ENCODE data around the gene SMIM34. TPM values are rescaled to one million over a fixed set of nuclear protein-coding genes. Genes with fewer than 3 reads are reported as not detected.
A peak's percentile ranks its signal among the peaks of the same experiment; 100 is the strongest.
"Not testable (repeated sequence)": the region's sequence is repeated elsewhere in the genome, so short reads cannot be mapped to it uniquely, and the experiment has no call there.

Gene SMIM34
- total RNA-seq, 5 donors from 2014 or later (not counting 1 experiment from before 2014, with no cell fraction given) = not detected

- H3K9me3 ChIP-seq; H3K4me3 Mint-ChIP-seq; DNase-seq; H3K36me3 Mint-ChIP-seq; H3K4me3 ChIP-seq (ENCODE audit: control insufficient read depth in 1 of 2, extremely low read depth in 1 of 2, low read length in 1 of 2); H3K27ac ChIP-seq (ENCODE audit: low read length); H3K9me3 Mint-ChIP-seq; POLR2A ChIA-PET; H3K4me1 Mint-ChIP-seq; H3K4me1 ChIP-seq (ENCODE audit: control insufficient read depth in 1 of 2, extremely low read depth in 1 of 2, insufficient read depth in 2 of 2, low read length in 2 of 2); H3K27ac Mint-ChIP-seq; H3K27me3 Mint-ChIP-seq; H3K27me3 ChIP-seq (replicated peaks in 1 of 2; ENCODE audit: control insufficient read depth in 2 of 2, extremely low read depth in 1 of 2, insufficient read depth in 2 of 2, low read length in 1 of 2); H3K36me3 ChIP-seq (ENCODE audit: control insufficient read depth in 2 of 2, extremely low read depth in 1 of 2, insufficient read depth in 1 of 2, low read length in 1 of 2); CTCF ChIA-PET: not testable (repeated sequence)
- no CpG with 5 or more reads among the region's 6 CpGs for WGBS (ENCODE audit: insufficient coverage)
- ATAC-seq (replicated peaks in 1 of 4) = peak in 1 of 4 experiments; percentile 62
Measured at GRCh38 chr21:34406102-34406501, 17.6 kb downstream of the SMIM34 start.

GRCh38 chr21:34405686-34406085 lies 18.1 kb downstream of the SMIM34 start:
- H3K36me3 Mint-ChIP-seq; H3K4me1 Mint-ChIP-seq; H3K27me3 ChIP-seq (replicated peaks in 1 of 2; ENCODE audit: control insufficient read depth in 2 of 2, extremely low read depth in 1 of 2, insufficient read depth in 2 of 2, low read length in 1 of 2); POLR2A ChIA-PET; H3K27ac ChIP-seq (ENCODE audit: low read length); H3K27ac Mint-ChIP-seq; H3K36me3 ChIP-seq (ENCODE audit: control insufficient read depth in 2 of 2, extremely low read depth in 1 of 2, insufficient read depth in 1 of 2, low read length in 1 of 2); DNase-seq; H3K9me3 ChIP-seq; H3K4me3 ChIP-seq (ENCODE audit: control insufficient read depth in 1 of 2, extremely low read depth in 1 of 2, low read length in 1 of 2); H3K9me3 Mint-ChIP-seq; CTCF ChIA-PET; H3K4me3 Mint-ChIP-seq; H3K27me3 Mint-ChIP-seq; H3K4me1 ChIP-seq (ENCODE audit: control insufficient read depth in 1 of 2, extremely low read depth in 1 of 2, insufficient read depth in 2 of 2, low read length in 2 of 2): not testable (repeated sequence)
- peak in 1 of 4 experiments; percentile 35 for ATAC-seq (replicated peaks in 1 of 4)
- no CpG with 5 or more reads among the region's 2 CpGs for WGBS (ENCODE audit: insufficient coverage)

- not testable (repeated sequence) for ATAC-seq (replicated peaks in 1 of 4)
Measured at GRCh38 chr21:34404742-34405141, 19.0 kb downstream of the SMIM34 start.

GRCh38 chr21:34400522-34400921 lies 23.2 kb downstream of the SMIM34 start:
- WGBS (ENCODE audit: insufficient coverage) = no CpG with 5 or more reads among the region's 5 CpGs

More at GRCh38 chr21:34404742-34405141, 19.0 kb downstream of the SMIM34 start:
- H3K4me3 ChIP-seq (ENCODE audit: control insufficient read depth in 1 of 2, extremely low read depth in 1 of 2, low read length in 1 of 2); H3K27ac ChIP-seq (ENCODE audit: low read length); H3K27ac Mint-ChIP-seq; CTCF ChIA-PET; H3K27me3 Mint-ChIP-seq; POLR2A ChIA-PET; H3K36me3 ChIP-seq (ENCODE audit: control insufficient read depth in 2 of 2, extremely low read depth in 1 of 2, insufficient read depth in 1 of 2, low read length in 1 of 2); H3K9me3 Mint-ChIP-seq; H3K4me1 Mint-ChIP-seq; H3K27me3 ChIP-seq (replicated peaks in 1 of 2; ENCODE audit: control insufficient read depth in 2 of 2, extremely low read depth in 1 of 2, insufficient read depth in 2 of 2, low read length in 1 of 2); H3K36me3 Mint-ChIP-seq; H3K4me1 ChIP-seq (ENCODE audit: control insufficient read depth in 1 of 2, extremely low read depth in 1 of 2, insufficient read depth in 2 of 2, low read length in 2 of 2); H3K4me3 Mint-ChIP-seq; DNase-seq; H3K9me3 ChIP-seq: not testable (repeated sequence)
- no CpG with 5 or more reads among the region's 5 CpGs for WGBS (ENCODE audit: insufficient coverage)

GRCh38 chr21:34383724-34384415 lies 39.9 kb downstream of the SMIM34 start:
- H3K36me3 Mint-ChIP-seq; H3K36me3 ChIP-seq (ENCODE audit: control insufficient read depth in 2 of 2, extremely low read depth in 1 of 2, insufficient read depth in 1 of 2, low read length in 1 of 2); H3K4me1 ChIP-seq (ENCODE audit: control insufficient read depth in 1 of 2, extremely low read depth in 1 of 2, insufficient read depth in 2 of 2, low read length in 2 of 2); DNase-seq; H3K27me3 ChIP-seq (replicated peaks in 1 of 2; ENCODE audit: control insufficient read depth in 2 of 2, extremely low read depth in 1 of 2, insufficient read depth in 2 of 2, low read length in 1 of 2); ATAC-seq (replicated peaks in 1 of 4); H3K27ac ChIP-seq (ENCODE audit: low read length); H3K4me1 Mint-ChIP-seq; H3K27me3 Mint-ChIP-seq; CTCF ChIA-PET; H3K4me3 ChIP-seq (ENCODE audit: control insufficient read depth in 1 of 2, extremely low read depth in 1 of 2, low read length in 1 of 2); H3K4me3 Mint-ChIP-seq; H3K9me3 ChIP-seq; H3K27ac Mint-ChIP-seq; POLR2A ChIA-PET; H3K9me3 Mint-ChIP-seq: not testable (repeated sequence)
- no CpG with 5 or more reads among the region's 14 CpGs for WGBS (ENCODE audit: insufficient coverage)

More at GRCh38 chr21:34400522-34400921, 23.2 kb downstream of the SMIM34 start:
- H3K9me3 ChIP-seq; POLR2A ChIA-PET; ATAC-seq (replicated peaks in 1 of 4); DNase-seq; H3K4me1 ChIP-seq (ENCODE audit: control insufficient read depth in 1 of 2, extremely low read depth in 1 of 2, insufficient read depth in 2 of 2, low read length in 2 of 2); H3K27ac Mint-ChIP-seq; CTCF ChIA-PET; H3K4me3 Mint-ChIP-seq; H3K4me3 ChIP-seq (ENCODE audit: control insufficient read depth in 1 of 2, extremely low read depth in 1 of 2, low read length in 1 of 2); H3K27me3 ChIP-seq (replicated peaks in 1 of 2; ENCODE audit: control insufficient read depth in 2 of 2, extremely low read depth in 1 of 2, insufficient read depth in 2 of 2, low read length in 1 of 2); H3K9me3 Mint-ChIP-seq; H3K4me1 Mint-ChIP-seq; H3K27ac ChIP-seq (ENCODE audit: low read length); H3K27me3 Mint-ChIP-seq; H3K36me3 Mint-ChIP-seq; H3K36me3 ChIP-seq (ENCODE audit: control insufficient read depth in 2 of 2, extremely low read depth in 1 of 2, insufficient read depth in 1 of 2, low read length in 1 of 2): not testable (repeated sequence)

GRCh38 chr21:34383138-34383537 lies 40.6 kb downstream of the SMIM34 start:
- WGBS (ENCODE audit: insufficient coverage) = no CpG with 5 or more reads among the region's 2 CpGs
- CTCF ChIA-PET; ATAC-seq (replicated peaks in 1 of 4); H3K4me3 ChIP-seq (ENCODE audit: control insufficient read depth in 1 of 2, extremely low read depth in 1 of 2, low read length in 1 of 2); DNase-seq; H3K4me1 Mint-ChIP-seq; H3K36me3 ChIP-seq (ENCODE audit: control insufficient read depth in 2 of 2, extremely low read depth in 1 of 2, insufficient read depth in 1 of 2, low read length in 1 of 2); H3K27me3 Mint-ChIP-seq; H3K9me3 Mint-ChIP-seq; H3K27me3 ChIP-seq (replicated peaks in 1 of 2; ENCODE audit: control insufficient read depth in 2 of 2, extremely low read depth in 1 of 2, insufficient read depth in 2 of 2, low read length in 1 of 2); H3K4me3 Mint-ChIP-seq; H3K4me1 ChIP-seq (ENCODE audit: control insufficient read depth in 1 of 2, extremely low read depth in 1 of 2, insufficient read depth in 2 of 2, low read length in 2 of 2); H3K27ac ChIP-seq (ENCODE audit: low read length); H3K36me3 Mint-ChIP-seq; H3K27ac Mint-ChIP-seq; POLR2A ChIA-PET; H3K9me3 ChIP-seq: not testable (repeated sequence)

- H3K4me1 Mint-ChIP-seq; H3K9me3 Mint-ChIP-seq; H3K27ac Mint-ChIP-seq; CTCF ChIA-PET; H3K4me3 Mint-ChIP-seq; H3K36me3 ChIP-seq (ENCODE audit: control insufficient read depth in 2 of 2, extremely low read depth in 1 of 2, insufficient read depth in 1 of 2, low read length in 1 of 2); H3K36me3 Mint-ChIP-seq; H3K27me3 ChIP-seq (replicated peaks in 1 of 2; ENCODE audit: control insufficient read depth in 2 of 2, extremely low read depth in 1 of 2, insufficient read depth in 2 of 2, low read length in 1 of 2); H3K27me3 Mint-ChIP-seq; H3K4me1 ChIP-seq (ENCODE audit: control insufficient read depth in 1 of 2, extremely low read depth in 1 of 2, insufficient read depth in 2 of 2, low read length in 2 of 2); POLR2A ChIA-PET; H3K27ac ChIP-seq (ENCODE audit: low read length); H3K4me3 ChIP-seq (ENCODE audit: control insufficient read depth in 1 of 2, extremely low read depth in 1 of 2, low read length in 1 of 2); DNase-seq; H3K9me3 ChIP-seq: not testable (repeated sequence)
- no CpG with 5 or more reads among the region's 33 CpGs for WGBS (ENCODE audit: insufficient coverage)
- peak; percentile 67 to 77 (median 72) for ATAC-seq (replicated peaks in 1 of 4)
Measured at GRCh38 chr21:34375619-34375972, 48.2 kb downstream of the SMIM34 start.
